Pancreas (tissue), 10 donors: ENCODE measurements around the gene DCTN2. TPM values are rescaled to one million over a fixed set of nuclear protein-coding genes. Genes with fewer than 3 reads are reported as not detected.

Experiments used
- ATAC-seq, 4 donors: fragments of 200-7000 bp; cut with Tn5 transposase; one replicate each; pipeline versions ENCODE4 v1.8.0 to v1.9.1; 2020; ENCODE audit warnings: mild to moderate bottlenecking in 4 of 4, moderate library complexity in 4 of 4
- DNase-seq, 6 donors: peaks; one replicate each; pipeline ENCODE4 v3.0.0-alpha.2; 2020
- FAIRE-seq: peaks from 2 replicates; lab custom pipeline; 2012; peaks lifted over from hg19 to GRCh38; lab: Jason Lieb, UNC
- H3K27ac ChIP-seq, 4 donors: fragments of 200-600 bp; sonication (generic); 1 replicate in 3 of 4; 2 replicates in 1 of 4; pipeline versions ENCODE4 v1.5.0 to v1.8.0; 2020
- H3K27me3 ChIP-seq, 4 donors: fragments of 200-600 bp; one replicate each; pipeline ENCODE4 v1.8.0; 2021
- H3K36me3 ChIP-seq, 3 donors: fragments of 200-600 bp; sonication (generic) in 1 of 3; one replicate each; pipeline versions ENCODE4 v1.5.0 to v1.8.0; 2020 to 2021
- H3K4me1 ChIP-seq, 3 donors: fragments of 200-600 bp; one replicate each; pipeline ENCODE4 v1.8.0; 2021
- H3K4me3 ChIP-seq, 4 donors: fragments of 200-600 bp; sonication (generic) in 2 of 4; one replicate each; pipeline versions ENCODE4 v1.5.0 to v1.8.0; 2020 to 2021
- H3K9me3 ChIP-seq, 4 donors: fragments of 200-600 bp; one replicate each; pipeline ENCODE4 v1.8.0; 2021
- CTCF ChIP-seq, 4 donors: fragments of 200-600 bp; sonication (generic) in 3 of 4; IDR thresholded peaks; one replicate each; pipeline versions ENCODE4 v1.5.0 to v1.8.0; 2021; ENCODE audit warnings: antibody characterized with exemption in 4 of 4
- WGBS, 2 donors: extraction: QIAGEN DNeasy Blood & Tissue Kit; methylation state at CpG; one replicate each; pipeline ENCODE4 v1.1.7; 2013; 5-methylcytosine and 5-hydroxymethylcytosine counted together
- intact Hi-C, 3 donors: fragments of 100-400 bp; cut with DNase I; formaldehyde crosslinking; loops; one replicate each; pipeline versions ENCODE4 v1.11.1 to v1.14.2; 2022
- polyA plus RNA-seq, 2 donors: library from polyadenylated mRNA; stranded (reverse); fragments of 200-250 nt; gene quantifications; one replicate each; pipeline ENCODE4 v1.2.3, GENCODE V29; 2013
- total RNA-seq, 6 donors: library from RNA; stranded (reverse); fragmentation: NEBNext Ultra II Directional in 4 of 6; extraction: Animal tissue kit (Norgen Biotek cat#: 25700) in 4 of 6; gene quantifications; one replicate each; pipeline versions ENCODE4 v1.2.1 to v1.2.4, GENCODE V29; 2021 to 2023
- donor health status: healthy with polysubstance abuse.
- donor health status: DM: no; HTN: no; CAD: no; lungs with moderate emphysema.
- donor health status: DM: no; HTN: no; CAD: no.
- donor health status: control.
- donor health status: control.
- donor health status: Bipolar disorder and iron deficiency.
- donor health status: DM: yes; HTN: yes; CAD: no.
- donor health status: DM: no; HTN: no; CAD: no.
- donor health status: DM: no; HTN: no; CAD: no.
- donor health status: DM: yes; HTN: yes; CAD: no.

Gene DCTN2
- total and polyA plus RNA-seq, 8 donors, result 54.9 to 117 (median 64.4) TPM

- 64 to 76% methylated on average over 1 of the region's 1 CpG for WGBS, 2 donors
- no peaks in the 10 kb centered on the region for H3K27me3 ChIP-seq
- no peak for FAIRE-seq
Measured at GRCh38 chr12:57581802-57582201, 34.8 kb upstream of the DCTN2 start.

DNA sequence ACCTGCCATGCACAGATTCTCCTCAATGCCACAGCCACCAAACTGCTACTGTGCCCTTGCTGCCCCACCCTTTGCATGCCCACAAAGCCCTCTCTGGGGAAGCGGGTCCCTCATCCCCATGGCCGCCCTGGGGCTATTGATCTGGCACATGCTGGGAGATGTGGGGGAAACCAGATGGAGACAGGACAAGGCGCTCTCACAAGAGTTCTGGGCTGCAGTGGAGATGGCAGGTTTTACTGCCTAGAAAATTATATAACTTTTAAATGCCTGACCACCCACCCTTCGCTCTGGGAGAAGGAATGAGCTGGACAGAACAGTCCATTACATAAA is 33.4 kb upstream of the DCTN2 start:
- H3K4me1 ChIP-seq, result no peaks in the 10 kb centered on the region
- ATAC-seq (no peak), DNase-seq (no peak), FAIRE-seq (no peak)
- WGBS, 2 donors, result 82 to 84% methylated on average over 4 of the region's 4 CpGs
- H3K4me3 ChIP-seq, result no peak overlapping the region
- intact Hi-C loops, result loop anchor here in 2 of 3 donors (2.0 to 5.0 kb wide), 2 partner anchors 38 to 47 kb away; no protein-coding TSS in a partner anchor
- no peak for TF ChIP-seq CTCF (IDR thresholded peaks at IDR 0.05)
- H3K9me3 ChIP-seq, result no peaks in the 10 kb centered on the region
- H3K36me3 ChIP-seq, result no peaks in the 10 kb centered on the region
- H3K27me3 ChIP-seq, result no peaks in the 10 kb centered on the region
- no peak overlapping the region for H3K27ac ChIP-seq

More at GRCh38 chr12:57581802-57582201, 34.8 kb upstream of the DCTN2 start:
- Histone ChIP-seq H3K27ac (no peak overlapping the region), H3K9me3 (no peaks in the 10 kb centered on the region), H3K4me3 (no peak overlapping the region), H3K36me3 (no peaks in the 10 kb centered on the region), H3K4me1 (no peaks in the 10 kb centered on the region)
- DNase-seq (no peak), ATAC-seq (no peak)
- intact Hi-C loops, result loop anchor here in 2 of 3 donors (2.0 to 5.0 kb wide), 3 partner anchors 37 to 45 kb away; no protein-coding TSS in a partner anchor
- no peak for TF ChIP-seq CTCF (IDR thresholded peaks at IDR 0.05)

DNA sequence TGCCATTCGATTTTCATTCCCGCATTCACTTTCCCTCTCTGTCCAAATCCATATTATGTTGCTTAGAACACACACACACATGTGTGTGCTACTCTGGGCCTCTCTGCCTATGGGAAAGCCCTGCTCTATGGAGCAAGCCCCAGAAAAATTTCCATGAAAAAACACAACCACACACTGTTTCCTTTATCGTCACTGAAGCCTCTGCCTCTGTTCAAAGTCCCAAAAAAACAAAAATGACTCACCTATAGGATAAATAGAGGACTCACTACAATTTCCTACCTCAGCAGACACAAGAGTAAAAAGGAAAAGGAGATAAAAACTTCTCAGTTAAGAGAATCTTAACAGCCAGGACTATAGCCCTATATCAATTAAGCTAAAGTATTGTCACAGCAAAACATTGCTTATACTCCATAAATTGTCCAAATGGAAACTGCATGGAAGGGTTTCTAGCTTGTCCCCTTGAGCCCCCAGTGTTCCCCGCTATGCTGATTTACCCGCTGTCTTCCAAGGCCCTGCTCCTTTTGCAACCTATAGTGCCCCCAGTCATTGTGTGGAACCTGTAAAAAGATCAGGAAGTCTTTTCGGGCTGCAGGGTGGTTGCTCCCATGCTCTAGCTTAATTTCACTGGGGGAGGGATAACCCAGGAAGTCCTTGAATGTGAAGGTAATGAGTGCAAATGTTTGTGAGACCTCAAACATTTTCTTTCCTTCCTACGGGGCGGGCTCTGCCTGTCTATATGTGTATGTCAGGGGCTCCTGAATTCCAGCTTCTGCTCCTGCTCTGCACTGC is 32.9 kb upstream of the DCTN2 start:
- intact Hi-C loops, result loop anchor here (2.0 to 10.0 kb wide), 3 partner anchors 39 to 47 kb away; no protein-coding TSS in a partner anchor
- WGBS, 2 donors, result 76 to 81% methylated on average over 8 of the region's 8 CpGs
- no peak overlapping the region for H3K27ac ChIP-seq
- H3K4me1 ChIP-seq, result no peaks in the 10 kb centered on the region
- H3K9me3 ChIP-seq, result no peaks in the 10 kb centered on the region
- FAIRE-seq (no peak), ATAC-seq (no peak), DNase-seq (no peak)
- no peak for TF ChIP-seq CTCF (IDR thresholded peaks at IDR 0.05)
- no peaks in the 10 kb centered on the region for H3K36me3 ChIP-seq
- H3K27me3 ChIP-seq, result no peaks in the 10 kb centered on the region
- no peak overlapping the region for H3K4me3 ChIP-seq

- DNase-seq, result no peak
- intact Hi-C loops, result loop anchor here in 1 of 3 donors (10.0 kb wide), 1 partner anchor 46 kb away; no protein-coding TSS in a partner anchor
- Histone ChIP-seq H3K9me3 (no peaks in the 10 kb centered on the region), H3K36me3 (no peaks in the 10 kb centered on the region), H3K27ac (no peak overlapping the region), H3K4me1 (no peaks in the 10 kb centered on the region), H3K4me3 (no peak overlapping the region), H3K27me3 (no peaks in the 10 kb centered on the region)
- no peak for TF ChIP-seq CTCF (IDR thresholded peaks at IDR 0.05)
- 81% methylated on average over 2 of the region's 2 CpGs for WGBS, 2 donors
- no peak for FAIRE-seq
- no peak for ATAC-seq
Measured at GRCh38 chr12:57579011-57579410, 32.0 kb upstream of the DCTN2 start.
